Renal pelvis (tissue), 4 donors: ENCODE results near the gene NLN. TPM values are rescaled to one million over a fixed set of nuclear protein-coding genes. Genes with fewer than 3 reads are reported as not detected.
"Not testable (repeated sequence)": the region's sequence is repeated elsewhere in the genome, so short reads cannot be mapped to it uniquely, and the experiment has no call there.

Experiments
- DNase-seq: peaks from one replicate; pipeline ENCODE4 v3.0.0-alpha.2; 2013
- polyA plus RNA-seq, 3 donors: library from polyadenylated mRNA; unstranded; fragments of 120-200 nt; gene quantifications; one replicate each; pipeline ENCODE4 v1.2.1, GENCODE V29; 2013; ENCODE audit not compliant: insufficient read length in 3 of 3

Gene NLN
- polyA plus RNA-seq, 3 donors: 33.9 to 37.0 (median 35.4) TPM

DNA sequence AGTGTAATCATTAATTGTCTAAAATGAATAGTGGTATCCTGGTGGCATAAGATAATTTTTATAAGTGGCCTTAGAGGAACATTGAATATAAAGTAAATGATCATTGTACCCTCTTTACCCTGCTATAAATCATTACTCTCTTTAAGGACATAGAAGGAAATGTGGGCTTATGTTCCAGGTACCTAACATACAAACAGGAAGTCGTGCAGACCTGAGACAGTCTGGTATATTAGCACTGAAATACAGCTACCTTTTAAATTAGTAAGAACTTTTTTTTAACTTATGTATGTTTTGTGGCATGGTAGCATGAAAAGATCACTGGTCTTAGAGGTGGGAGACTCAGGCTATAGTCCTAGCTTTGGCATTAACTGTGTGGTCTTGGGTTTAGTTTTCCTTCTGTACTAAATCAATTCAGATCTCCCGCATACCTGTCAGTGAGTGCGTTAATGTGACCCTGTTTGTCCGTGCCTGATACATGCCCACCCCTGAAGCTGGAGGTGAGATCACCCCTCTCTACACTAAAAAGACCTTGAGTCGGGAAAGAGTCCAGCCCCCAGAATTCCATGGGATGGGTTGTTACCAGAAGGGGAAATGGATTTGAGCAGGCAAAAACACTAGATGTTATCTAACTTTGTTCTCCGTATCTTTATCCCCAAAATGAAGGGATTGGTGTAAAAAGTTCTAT is 145.0 kb downstream of the NLN start:
- no peak for DNase-seq

DNA sequence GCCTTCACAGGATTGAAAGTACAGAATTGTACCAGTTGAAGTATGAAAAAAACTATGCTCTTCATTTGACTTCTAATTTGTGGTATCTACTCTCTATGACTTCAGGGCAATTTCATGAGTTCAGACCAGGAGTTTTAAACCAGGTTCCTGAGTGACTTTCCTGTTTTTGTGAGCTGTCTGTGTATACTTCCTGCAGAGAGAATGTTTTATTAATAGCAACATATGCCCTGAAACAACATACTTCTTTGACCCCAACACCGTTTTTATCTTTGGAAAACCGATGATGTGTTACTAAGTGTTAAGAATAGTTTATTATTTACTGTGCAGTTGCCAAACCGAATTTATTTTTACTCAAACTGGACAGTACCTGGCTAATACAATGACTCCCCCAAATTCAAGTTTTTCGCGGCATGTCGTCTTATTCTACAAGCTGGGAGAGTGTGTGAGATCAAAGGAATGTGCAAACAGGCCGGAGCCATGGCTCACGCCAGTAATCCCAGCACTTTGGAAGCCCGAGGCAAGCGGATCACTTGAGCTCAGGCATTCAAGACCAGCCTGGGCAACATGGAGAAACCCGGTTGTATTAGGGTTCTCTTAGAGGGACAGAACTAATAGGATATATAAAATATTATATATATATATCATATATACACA is 145.7 kb downstream of the NLN start:
- no peak for DNase-seq

DNA sequence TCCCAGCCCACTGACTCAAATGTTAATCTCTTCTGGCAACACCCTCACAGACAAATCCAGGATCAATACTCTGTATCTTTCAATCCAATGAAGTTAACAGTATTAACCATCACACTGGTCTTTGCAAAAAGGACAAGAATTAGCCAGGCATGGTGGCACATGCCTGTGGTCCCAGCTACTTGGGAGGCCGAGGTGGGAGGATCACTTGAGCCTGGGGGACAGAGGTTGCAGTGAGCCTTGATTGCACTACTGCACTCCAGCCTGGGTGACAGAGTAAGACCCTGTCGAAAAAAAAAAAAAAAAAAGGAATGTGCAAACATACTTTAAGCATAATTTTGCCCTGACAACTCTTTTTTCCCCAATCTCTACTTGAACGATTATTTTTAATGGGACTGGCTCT is 146.5 kb downstream of the NLN start:
- DNase-seq: no peak

DNA sequence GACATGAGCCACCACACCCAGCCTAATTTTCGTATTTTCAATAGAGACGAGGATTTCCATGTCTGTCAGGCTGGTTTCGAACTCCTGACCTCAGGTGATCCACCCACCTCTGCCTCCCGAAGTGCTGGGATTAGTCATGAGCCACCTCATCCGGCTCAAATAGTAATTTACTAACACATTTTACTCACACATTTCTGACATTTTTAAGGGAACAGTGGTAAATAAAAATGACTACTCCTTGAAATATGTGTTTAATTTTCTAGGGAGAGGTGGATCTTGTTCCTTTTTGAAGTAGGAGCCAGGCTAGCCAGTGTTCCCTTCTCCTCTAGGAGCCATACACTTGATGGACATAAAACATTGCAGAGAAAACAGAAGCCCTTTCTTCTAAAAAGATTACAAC is 149.2 kb downstream of the NLN start:
- DNase-seq: no peak

DNA sequence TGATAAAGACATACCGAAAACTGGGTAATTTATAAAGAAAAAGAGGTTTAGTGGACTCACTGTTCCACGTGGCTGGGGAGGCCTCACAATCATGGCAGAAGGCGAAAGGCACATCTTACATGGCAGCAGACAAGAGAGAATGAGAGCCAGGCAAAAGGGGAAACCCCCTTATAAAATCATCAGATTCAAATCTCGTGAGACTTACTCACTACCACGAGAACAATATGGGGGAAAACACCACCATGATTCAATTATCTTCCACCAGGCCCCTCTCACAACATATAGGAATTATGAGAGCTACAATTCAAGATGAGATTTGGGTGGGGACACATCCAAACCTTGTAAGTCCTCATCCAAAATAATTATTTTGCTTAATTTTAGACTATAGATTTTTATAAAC is 149.8 kb downstream of the NLN start:
- DNase-seq: not testable (repeated sequence)

DNA sequence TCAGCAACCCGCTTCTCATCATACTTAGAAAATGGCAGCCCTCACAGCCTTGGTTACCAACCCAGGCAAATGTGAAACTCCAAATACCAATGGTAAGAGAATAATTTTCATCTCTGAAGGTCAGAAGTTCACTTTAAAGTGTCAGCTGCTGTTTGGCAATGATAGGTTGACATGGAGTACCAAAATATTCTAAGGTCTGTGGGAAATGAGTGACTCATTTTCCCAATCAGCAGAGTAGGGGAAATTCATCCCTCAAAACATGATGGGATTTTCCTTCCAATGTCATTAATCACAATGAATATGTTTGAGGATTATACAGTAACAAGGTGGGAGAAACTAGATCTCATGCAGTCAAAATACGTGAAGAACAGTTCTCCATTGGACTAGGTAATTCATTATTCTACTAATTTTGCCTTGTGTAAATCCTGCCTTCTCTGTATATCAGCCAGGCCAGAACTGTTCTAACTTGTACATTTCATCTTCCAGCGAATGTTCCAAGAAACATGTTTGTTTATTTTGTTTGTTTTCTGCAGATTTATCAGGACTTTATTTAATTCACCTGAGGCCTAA is 151.3 kb downstream of the NLN start:
- no peak for DNase-seq

DNA sequence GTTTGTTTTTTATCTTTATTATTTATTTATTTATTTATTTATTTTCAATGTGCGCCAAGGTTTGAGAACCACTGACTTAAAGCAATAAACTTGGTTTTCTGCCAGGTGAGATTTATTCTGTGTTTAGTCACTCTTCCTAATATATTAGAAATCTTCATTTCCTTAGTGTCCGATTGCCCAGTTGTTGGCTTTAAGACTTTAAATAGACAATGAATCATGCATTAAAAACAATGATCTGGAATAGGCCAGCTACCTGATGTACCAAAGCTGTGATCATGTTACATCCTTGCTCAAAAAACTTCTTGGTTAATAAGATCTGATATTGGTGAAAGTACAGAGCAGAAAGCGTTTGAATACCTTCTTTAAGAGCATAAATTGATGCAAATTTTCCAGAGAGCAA is 152.2 kb downstream of the NLN start:
- DNase-seq: no peak

DNA sequence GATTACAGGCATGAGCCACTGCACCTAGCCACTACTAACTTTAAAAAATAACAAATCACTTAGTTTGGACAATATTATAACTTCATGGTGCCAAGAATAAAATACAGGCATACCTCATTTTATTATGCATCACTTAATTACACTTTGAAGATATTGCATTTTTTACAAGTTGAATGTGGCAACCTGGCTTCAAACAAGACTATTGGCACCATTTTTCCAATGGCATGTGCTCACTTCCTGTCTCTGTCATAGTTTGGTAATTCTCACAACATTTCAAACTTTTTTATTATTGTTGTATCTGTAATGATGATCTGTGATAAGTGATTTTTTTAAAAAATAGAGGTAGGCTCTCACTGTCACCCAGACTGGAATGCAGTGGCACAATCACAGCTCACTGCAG is 154.5 kb downstream of the NLN start:
- DNase-seq: no peak

DNA sequence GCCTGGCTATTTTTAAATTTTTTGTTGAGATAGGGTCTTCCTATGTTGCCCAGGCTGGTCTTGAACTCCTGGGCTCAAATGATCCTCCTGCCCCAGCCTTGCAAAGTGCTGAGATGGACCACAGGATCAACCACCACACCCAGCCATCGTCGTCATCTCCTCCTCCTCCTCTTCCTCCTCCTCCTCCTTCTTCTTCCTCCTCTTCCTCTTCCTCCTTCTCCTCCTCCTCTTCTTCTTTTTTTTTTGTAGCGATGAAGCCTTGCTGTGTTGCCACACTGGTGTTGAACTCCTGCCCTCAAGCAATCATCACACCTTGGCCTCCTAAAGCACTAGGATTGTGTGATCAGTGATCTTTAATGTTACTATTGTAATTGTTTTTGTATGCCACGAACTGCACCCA is 155.0 kb downstream of the NLN start:
- DNase-seq: no peak

Other genes starting within 250 kb of the NLN start
- 1 to 10 TPM; 1.5 to 2.6 (median 1.7) TPM for gene ADAMTS6, start 240.3 kb upstream of the NLN start, polyA plus RNA-seq
- 10 to 100 TPM; 25.6 to 44.4 (median 39.1) TPM for gene CENPK, start 159.0 kb upstream of the NLN start, polyA plus RNA-seq
- 10 to 100 TPM; 56.4 to 89.8 (median 88.8) TPM for gene PPWD1, start 158.9 kb upstream of the NLN start, polyA plus RNA-seq
- gene TRIM23, start 97.9 kb upstream of the NLN start, polyA plus RNA-seq: 10 to 100 TPM; 21.0 to 25.4 (median 23.3) TPM
- gene SHLD3, start 97.2 kb upstream of the NLN start, polyA plus RNA-seq: 1 to 10 TPM; 3.2 to 3.9 (median 3.5) TPM
- 10 to 100 TPM; 23.0 to 36.3 (median 29.1) TPM for gene TRAPPC13, start 97.2 kb upstream of the NLN start, polyA plus RNA-seq
- 1 to 10 TPM; 7.8 to 8.8 (median 8.4) TPM for gene SGTB, start 96 bp upstream of the NLN start, polyA plus RNA-seq
- gene ERBIN, start 204.4 kb downstream of the NLN start, polyA plus RNA-seq: 100 to 1,000 TPM in 1 of 3 donors, 10 to 100 TPM in 2; 89.0 to 105 (median 96.6) TPM